C4-2B (cell line): ENCODE data around the gene AGPAT3.

ENCODE experiments used
- ZFX ChIP-seq: fragments of 450-650 bp; IDR thresholded peaks from 2 replicates; pipeline ENCODE4 v1.6.1; 2017
- TF ChIP-seq, protein P1 (sequence below): fragments of 450-650 bp; conservative IDR thresholded peaks from 2 replicates; pipeline ENCODE4 v1.5.1; 2017; ENCODE audit warnings: mild to moderate bottlenecking

DNA sequence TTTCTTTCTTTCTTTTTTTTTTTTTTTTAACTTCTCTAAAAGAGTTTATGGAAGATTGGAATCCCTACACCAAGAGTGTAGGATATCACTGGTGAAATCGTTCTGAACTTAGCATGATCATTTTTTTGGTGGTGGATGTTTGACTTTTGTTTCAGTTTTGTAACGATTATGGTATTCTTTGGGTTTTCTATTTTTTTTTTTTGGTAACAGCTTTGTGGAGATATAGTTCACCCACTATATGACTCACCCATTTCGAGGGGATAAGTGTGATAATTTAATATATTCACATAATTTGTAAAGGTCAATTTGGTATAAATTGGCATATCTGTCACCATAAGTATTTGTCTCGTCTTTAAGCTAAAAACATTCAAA, 29.2 kb downstream of the AGPAT3 start:
- TF ChIP-seq, protein P1, sequence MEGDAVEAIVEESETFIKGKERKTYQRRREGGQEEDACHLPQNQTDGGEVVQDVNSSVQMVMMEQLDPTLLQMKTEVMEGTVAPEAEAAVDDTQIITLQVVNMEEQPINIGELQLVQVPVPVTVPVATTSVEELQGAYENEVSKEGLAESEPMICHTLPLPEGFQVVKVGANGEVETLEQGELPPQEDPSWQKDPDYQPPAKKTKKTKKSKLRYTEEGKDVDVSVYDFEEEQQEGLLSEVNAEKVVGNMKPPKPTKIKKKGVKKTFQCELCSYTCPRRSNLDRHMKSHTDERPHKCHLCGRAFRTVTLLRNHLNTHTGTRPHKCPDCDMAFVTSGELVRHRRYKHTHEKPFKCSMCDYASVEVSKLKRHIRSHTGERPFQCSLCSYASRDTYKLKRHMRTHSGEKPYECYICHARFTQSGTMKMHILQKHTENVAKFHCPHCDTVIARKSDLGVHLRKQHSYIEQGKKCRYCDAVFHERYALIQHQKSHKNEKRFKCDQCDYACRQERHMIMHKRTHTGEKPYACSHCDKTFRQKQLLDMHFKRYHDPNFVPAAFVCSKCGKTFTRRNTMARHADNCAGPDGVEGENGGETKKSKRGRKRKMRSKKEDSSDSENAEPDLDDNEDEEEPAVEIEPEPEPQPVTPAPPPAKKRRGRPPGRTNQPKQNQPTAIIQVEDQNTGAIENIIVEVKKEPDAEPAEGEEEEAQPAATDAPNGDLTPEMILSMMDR, result no peak
- no peak for TF ChIP-seq ZFX
